ENCODE measurements around the gene DGKD. TPM values are rescaled to one million over a fixed set of nuclear protein-coding genes. Genes with fewer than 3 reads are reported as not detected.

Gene DGKD
- total RNA-seq, 4 donors from 2014 or later: 9.1 to 21.9 (median 17.8) TPM

- no peaks in the 10 kb centered on the region for H3K27me3 ChIP-seq
- WGBS, 2 donors (ENCODE audit: low coverage in 1 of 2): 49 to 82% methylated on average over 4 to 11 of the region's 15 CpGs
- TF ChIP-seq CTCF (IDR thresholded peaks at IDR 0.05): no peak
- TF ChIP-seq POLR2A (IDR thresholded peaks at IDR 0.05): no peak
- TF ChIP-seq POLR2AphosphoS5 (IDR thresholded peaks at IDR 0.05): no peak
- TF ChIP-seq EP300 (IDR thresholded peaks at IDR 0.05): no peak
- no peak overlapping the region for H3K27ac ChIP-seq
- no peaks in the 10 kb centered on the region for H3K36me3 ChIP-seq
- H3K4me1 ChIP-seq: peaks cover 0 to 28% (median 6%) of the 10 kb centered on the region in 3 donors
- H3K4me3 ChIP-seq: no peak overlapping the region
- no peaks in the 10 kb centered on the region for H3K9me3 ChIP-seq
- ATAC-seq: peak; percentile 54
Observed at GRCh38 chr2:233349005-233349998, 5.0 kb upstream of the DGKD start.

DNA sequence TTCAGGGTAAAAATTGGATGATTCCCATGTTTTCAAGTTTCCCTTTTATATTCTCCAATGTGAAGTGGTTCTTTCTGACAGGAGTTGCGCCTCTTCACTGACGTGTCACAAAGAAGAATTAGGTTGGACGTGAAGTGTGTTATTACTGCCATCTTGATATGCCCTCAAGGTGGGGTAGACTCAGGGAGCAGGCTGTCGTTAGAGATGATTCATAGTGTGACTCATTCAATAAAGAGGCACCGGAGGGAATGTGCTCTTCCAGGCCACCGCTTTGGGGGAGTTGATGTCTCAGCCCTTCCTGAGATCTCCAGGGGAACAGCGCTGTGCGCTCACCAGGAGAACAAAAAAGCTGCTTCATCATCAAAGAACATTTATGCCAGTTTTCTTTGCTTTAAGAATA lies 3.6 kb upstream of the DGKD start:
- TF ChIP-seq POLR2A (IDR thresholded peaks at IDR 0.05) (no peak), EP300 (IDR thresholded peaks at IDR 0.05) (no peak), CTCF (IDR thresholded peaks at IDR 0.05) (peak in 1 of 4 experiments; percentile 5), POLR2AphosphoS5 (IDR thresholded peaks at IDR 0.05) (peak; percentile 10)
- Histone ChIP-seq H3K4me1 (peaks cover 0 to 36% (median 6%) of the 10 kb centered on the region in 3 donors), H3K9me3 (no peaks in the 10 kb centered on the region), H3K27me3 (no peaks in the 10 kb centered on the region), H3K27ac (no peak overlapping the region), H3K4me3 (no peak overlapping the region), H3K36me3 (no peaks in the 10 kb centered on the region)
- no peak for ATAC-seq
- WGBS, 2 donors (ENCODE audit: low coverage in 1 of 2): 11 to 15% methylated on average over 4 to 5 of the region's 8 CpGs

GRCh38 chr2:233351423-233351822 lies 2.9 kb upstream of the DGKD start:
- TF ChIP-seq POLR2AphosphoS5 (IDR thresholded peaks at IDR 0.05) (no peak), EP300 (IDR thresholded peaks at IDR 0.05) (no peak), CTCF (IDR thresholded peaks at IDR 0.05) (no peak), POLR2A (IDR thresholded peaks at IDR 0.05) (no peak)
- H3K4me3 ChIP-seq: no peak overlapping the region
- 85 to 86% methylated on average over 6 to 7 of the region's 7 CpGs for WGBS, 2 donors (ENCODE audit: low coverage in 1 of 2)
- H3K9me3 ChIP-seq: no peaks in the 10 kb centered on the region
- no peak overlapping the region for H3K27ac ChIP-seq
- H3K36me3 ChIP-seq: no peaks in the 10 kb centered on the region
- H3K27me3 ChIP-seq: no peaks in the 10 kb centered on the region
- peaks cover 0 to 44% (median 6%) of the 10 kb centered on the region in 3 donors for H3K4me1 ChIP-seq
- ATAC-seq: no peak

GRCh38 chr2:233352141-233352842 lies 2.0 kb upstream of the DGKD start:
- WGBS, 2 donors (ENCODE audit: low coverage in 1 of 2): 96 to 100% methylated on average over 10 to 15 of the region's 25 CpGs
- H3K27ac ChIP-seq: no peak overlapping the region
- ATAC-seq: no peak
- TF ChIP-seq POLR2A (IDR thresholded peaks at IDR 0.05): no peak
- no peak for TF ChIP-seq EP300 (IDR thresholded peaks at IDR 0.05)
- TF ChIP-seq POLR2AphosphoS5 (IDR thresholded peaks at IDR 0.05): no peak
- H3K4me1 ChIP-seq: peaks cover 0 to 52% (median 6%) of the 10 kb centered on the region in 3 donors
- no peaks in the 10 kb centered on the region for H3K36me3 ChIP-seq
- H3K4me3 ChIP-seq: no peak overlapping the region
- no peaks in the 10 kb centered on the region for H3K9me3 ChIP-seq
- H3K27me3 ChIP-seq: no peaks in the 10 kb centered on the region

DNA sequence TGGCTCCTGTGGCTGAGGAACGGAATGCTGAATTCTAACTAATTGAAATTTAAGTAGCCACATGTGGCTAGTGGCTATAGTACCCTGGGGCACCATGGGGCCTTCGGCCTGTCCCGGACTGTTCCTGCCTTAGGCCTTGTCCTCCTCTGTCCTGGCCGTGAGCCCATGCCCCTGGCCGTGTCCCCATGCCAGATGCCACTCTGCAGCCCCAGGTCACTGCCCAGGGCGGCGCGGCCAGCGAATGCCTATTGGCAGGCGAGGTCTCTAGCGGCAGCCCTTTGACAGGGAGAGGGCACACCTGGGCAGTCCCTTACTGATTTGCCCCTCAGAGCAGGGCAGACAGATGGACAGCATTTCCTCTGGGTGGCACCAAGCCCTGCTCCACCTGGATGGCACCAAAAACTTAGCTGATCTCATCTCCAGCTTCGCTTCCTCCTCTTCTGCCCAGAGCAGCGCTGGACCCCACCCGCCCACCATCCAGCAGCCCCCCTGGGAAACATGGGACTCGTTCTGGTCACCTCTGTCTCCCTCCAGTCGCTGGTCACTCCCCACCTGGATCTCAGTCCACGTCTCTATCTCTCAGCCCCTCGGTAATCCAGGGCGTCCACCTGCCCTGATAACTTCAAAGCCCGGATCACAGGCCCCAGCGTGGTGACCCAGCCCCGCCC lies 1.1 kb upstream of the DGKD start:
- 65 to 80% methylated on average over 1 to 11 of the region's 22 CpGs for WGBS, 2 donors (ENCODE audit: low coverage in 1 of 2)
- peaks cover 0 to 62% (median 6%) of the 10 kb centered on the region in 3 donors for H3K4me1 ChIP-seq

More for the DNA sequence above, 1.1 kb upstream of the DGKD start:
- ATAC-seq: no peak
- peak overlapping the region in 1 of 2 donors; percentile 77 for H3K4me3 ChIP-seq
- H3K9me3 ChIP-seq: no peaks in the 10 kb centered on the region
- no peaks in the 10 kb centered on the region for H3K36me3 ChIP-seq
- H3K27me3 ChIP-seq: no peaks in the 10 kb centered on the region
- no peak for TF ChIP-seq POLR2AphosphoS5 (IDR thresholded peaks at IDR 0.05)
- no peak for TF ChIP-seq CTCF (IDR thresholded peaks at IDR 0.05)
- TF ChIP-seq EP300 (IDR thresholded peaks at IDR 0.05): no peak
- no peak for TF ChIP-seq POLR2A (IDR thresholded peaks at IDR 0.05)
- peak overlapping the region in 3 of 4 donors; percentile 43 to 77 (median 52) for H3K27ac ChIP-seq

All from gastroesophageal sphincter (tissue), 4 donors.